Endothelial cell of umbilical vein (primary cell): ENCODE results near the gene SAMD1. TPM values are rescaled to one million over a fixed set of nuclear protein-coding genes. Genes with fewer than 3 reads are reported as not detected.

Source experiments
- BruUV-seq: library from RNA; stranded (reverse); fragments of 400-500 nt; replicated peaks from 2 replicates; lab custom pipeline; 2021; lab: Mats Ljungman, UMichigan
- CTCF ChIA-PET: fragments of 300-600, 350-600 bp; sonication (Branson Sonifier 250); formaldehyde crosslinking; loops from one replicate; lab custom pipeline; 2021; ENCODE audit warnings: antibody characterized with exemption, inconsistent platforms; lab: Charles Lee
- POLR2A ChIA-PET: fragments of 300-600, 350-600 bp; sonication (Branson Sonifier 250); formaldehyde crosslinking; loops from one replicate; lab custom pipeline; 2021; ENCODE audit warnings: antibody characterized with exemption, inconsistent platforms; lab: Charles Lee
- DNase-seq: peaks from one replicate; pipeline ENCODE4 v3.0.0-alpha.2; 2011; ENCODE audit warnings: low read depth, low spot score
- FAIRE-seq: peaks from 2 replicates; lab custom pipeline; 2011; peaks lifted over from hg19 to GRCh38; lab: Jason Lieb, UNC
- H2AFZ ChIP-seq: 2 replicates; pipeline ENCODE4 v1.6.0; 2012; ENCODE audit warnings: low read depth, low read length, control low read depth, inconsistent platforms
- H3K27ac ChIP-seq: 2 replicates; pipeline ENCODE4 v1.5.1; 2011; ENCODE audit warnings: low read depth, mild to moderate bottlenecking, control low read depth, low read length, moderate library complexity; ENCODE audit not compliant: insufficient read depth
- H3K27me3 ChIP-seq, 2 experiments: 2 replicates each; pipeline versions ENCODE4 v1.6.0 to v1.6.1; 2011; ENCODE audit warnings: low read length in 2 of 2, mixed read lengths in 1 of 2; ENCODE audit not compliant: control insufficient read depth in 2 of 2, insufficient read depth in 2 of 2
- H3K36me3 ChIP-seq, 2 experiments: 2 replicates in 1 of 2; 3 replicates in 1 of 2; pipeline ENCODE4 v1.5.1; 2011; ENCODE audit warnings: low read length in 2 of 2, mild to moderate bottlenecking in 1 of 2, moderate library complexity in 1 of 2; ENCODE audit not compliant: control insufficient read depth in 2 of 2, insufficient read depth in 2 of 2; ENCODE audit errors: extremely low read depth in 1 of 2
- H3K4me1 ChIP-seq: 3 replicates; pipeline ENCODE4 v1.5.1; 2011; ENCODE audit warnings: mild to moderate bottlenecking, low read length; ENCODE audit not compliant: control insufficient read depth, insufficient read depth; ENCODE audit errors: extremely low read depth
- H3K4me2 ChIP-seq: 2 replicates; pipeline ENCODE4 v1.6.1; 2011; ENCODE audit warnings: low read length, control low read depth, mixed read lengths; ENCODE audit not compliant: insufficient read depth
- H3K4me3 ChIP-seq, 3 experiments: fragments of 200-600 bp in 1 of 3; sonication (generic), shearing (Covaris generic) in 1 of 3; replicated peaks in 1 of 3; 2 replicates each; pipeline ENCODE4 v1.5.1; 2011 to 2016; ENCODE audit warnings: control low read depth in 3 of 3, low read length in 3 of 3, mild to moderate bottlenecking in 2 of 3, inconsistent platforms in 1 of 3, low read depth in 1 of 3, moderate library complexity in 1 of 3; ENCODE audit not compliant: insufficient read depth in 1 of 3
- H3K79me2 ChIP-seq: 2 replicates; pipeline ENCODE4 v1.6.0; 2012; ENCODE audit warnings: low read length, inconsistent platforms; ENCODE audit not compliant: control insufficient read depth, insufficient read depth
- H3K9ac ChIP-seq: replicated peaks from 2 replicates; pipeline ENCODE3; 2011; ENCODE audit warnings: low read length, control low read depth; ENCODE audit not compliant: insufficient read depth; ENCODE audit errors: extremely low read depth
- H3K9me1 ChIP-seq: replicated peaks from 3 replicates; pipeline ENCODE4 v1.6.0; 2011; ENCODE audit warnings: mild to moderate bottlenecking, low read length; ENCODE audit not compliant: control insufficient read depth, insufficient read depth; ENCODE audit errors: extremely low read depth
- H3K9me3 ChIP-seq: replicated peaks from 2 replicates; pipeline ENCODE4 v1.5.1; 2012; ENCODE audit warnings: low read length, inconsistent platforms; ENCODE audit not compliant: control insufficient read depth, insufficient read depth
- H4K20me1 ChIP-seq: replicated peaks from 2 replicates; pipeline ENCODE3; 2011; ENCODE audit warnings: mild to moderate bottlenecking, low read length; ENCODE audit not compliant: control insufficient read depth, insufficient read depth; ENCODE audit errors: extremely low read depth
- CTCF ChIP-seq, 2 donors: IDR thresholded peaks; 1 replicate in 1 of 2; 2 replicates in 1 of 2; pipeline ENCODE4 v1.5.1; 2011; ENCODE audit warnings: low read length in 2 of 2, mild to moderate bottlenecking in 2 of 2, moderate library complexity in 2 of 2, control low read depth in 1 of 2, inconsistent platforms in 1 of 2, low read depth in 1 of 2; ENCODE audit not compliant: insufficient read depth in 1 of 2; ENCODE audit errors: extremely low read depth in 1 of 2
- EZH2 ChIP-seq: IDR thresholded peaks from 2 replicates; pipeline ENCODE4 v1.6.1; 2012; ENCODE audit warnings: borderline replicate concordance, low read depth, mild to moderate bottlenecking, moderate library complexity, low read length, inconsistent platforms; ENCODE audit not compliant: severe bottlenecking
- FOS ChIP-seq: IDR thresholded peaks from 2 replicates; pipeline ENCODE4 v1.6.1; 2011; ENCODE audit warnings: mild to moderate bottlenecking, low read length, moderate library complexity, borderline replicate concordance; ENCODE audit not compliant: insufficient read depth
- GATA2 ChIP-seq: IDR thresholded peaks from 2 replicates; pipeline ENCODE4 v1.7.0; 2011; ENCODE audit warnings: low read depth, mild to moderate bottlenecking, moderate library complexity, mixed read lengths, low read length; ENCODE audit not compliant: insufficient read length, insufficient read depth
- JUN ChIP-seq: IDR thresholded peaks from 2 replicates; pipeline ENCODE4 v1.6.1; 2011; ENCODE audit warnings: borderline replicate concordance, low read depth; ENCODE audit not compliant: insufficient read length, insufficient read depth
- MAX ChIP-seq: IDR thresholded peaks from 2 replicates; pipeline ENCODE4 v1.6.1; 2011; ENCODE audit not compliant: insufficient read depth, insufficient read length
- MYC ChIP-seq: IDR thresholded peaks from one replicate; pipeline ENCODE4 v1.6.1; 2011; ENCODE audit warnings: mild to moderate bottlenecking, low read depth, low read length
- POLR2A ChIP-seq: IDR thresholded peaks from 2 replicates; pipeline ENCODE4 v1.6.1; 2012; ENCODE audit warnings: low read depth, mild to moderate bottlenecking, control low read depth, low read length
- POLR2AphosphoS5 ChIP-seq: IDR thresholded peaks from 2 replicates; pipeline ENCODE4 v1.6.1; 2012; ENCODE audit warnings: low read depth, mild to moderate bottlenecking, control low read depth, low read length, moderate library complexity; ENCODE audit not compliant: insufficient read depth
- dilution Hi-C: fragments of 300-500 bp; cut with MboI; formaldehyde crosslinking; loops from one replicate; pipeline ENCODE4 v1.15.0; 2019; ENCODE audit warnings: low sequenced_read_pairs; ENCODE audit not compliant: extremely low pct_ligation_motif_present
- intact Hi-C: fragments of 100-400 bp; cut with micrococcal nuclease; formaldehyde crosslinking; loops from one replicate; pipeline ENCODE4 v1.10.0; 2022
- polyA plus RNA-seq, 4 experiments: library from polyadenylated mRNA; depleted of rRNA in 3 of 4; stranded (reverse) in 3 of 4; unstranded in 1 of 4; fragments of >200 nt; gene quantifications; 2 replicates each; pipeline versions ENCODE4 v1.2.1 to v1.2.3, GENCODE V29; 2011 to 2012; ENCODE audit warnings: missing spikeins in 1 of 4
- total RNA-seq: library from RNA; stranded (reverse); gene quantifications from 2 replicates; pipeline ENCODE4 v1.2.3, GENCODE V29; 2021

SAMD1 gene
- total and polyA plus RNA-seq, 2 donors (not counting 3 experiments of a cell fraction or from before 2014, with no cell fraction given): 14.1 to 35.9 TPM

DNA sequence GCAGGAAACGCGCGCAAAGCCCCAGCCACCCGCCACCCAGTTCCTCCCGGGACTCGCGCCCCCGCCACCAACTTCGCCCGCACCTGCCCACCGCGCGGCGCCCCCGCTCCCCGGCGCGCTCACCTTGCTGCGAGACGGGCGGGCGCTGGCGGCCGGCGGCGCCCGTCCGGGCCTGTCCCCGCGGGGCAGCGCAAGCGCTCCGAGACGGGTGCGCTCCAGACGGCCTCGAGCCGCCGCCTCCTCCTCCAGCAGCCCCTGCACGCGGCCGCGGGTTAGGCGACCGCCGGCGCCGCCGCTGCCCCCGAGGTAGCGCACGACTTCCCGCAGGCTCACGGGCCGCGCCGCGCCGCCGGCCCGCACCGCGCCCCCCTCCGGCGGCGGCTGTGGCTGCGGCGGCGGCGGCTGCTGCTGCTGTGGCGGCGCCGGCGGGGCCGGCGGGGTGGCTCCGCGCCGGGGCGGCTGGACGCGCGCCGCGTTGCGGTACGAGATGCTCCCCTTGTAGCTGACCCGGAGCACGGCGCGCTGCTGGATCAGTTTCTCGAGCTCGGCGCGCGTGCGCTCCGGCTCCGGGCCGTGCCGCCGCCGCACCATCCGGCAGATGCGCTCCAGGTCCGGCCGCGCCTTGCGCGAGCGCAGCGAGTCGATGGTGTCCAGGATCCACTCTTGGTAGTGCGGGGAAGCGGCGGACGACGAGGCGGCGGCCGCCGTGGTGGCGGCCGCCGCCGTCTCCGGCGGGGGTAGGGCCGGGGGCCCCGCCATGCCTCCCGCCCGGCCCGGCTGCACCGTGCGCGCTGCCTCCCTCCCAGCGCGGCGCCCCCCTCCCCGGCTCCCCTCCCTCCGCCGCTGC lies 666 bp downstream of the SAMD1 start:
- H3K9ac ChIP-seq: no peak overlapping the region
- FAIRE-seq (no peak), DNase-seq (peak; percentile 28)
- dilution Hi-C loops (no loop called here), intact Hi-C loops (loop anchor here (2.0 kb wide), 1 partner anchor 27 kb away; the partner anchor contains the start of gene PRKACA)
- no peaks in the 10 kb centered on the region for H3K79me2 ChIP-seq
- no peaks in the 10 kb centered on the region for H3K9me1 ChIP-seq
- no peaks in the 10 kb centered on the region for H4K20me1 ChIP-seq
- ChIA-PET POLR2A (interaction anchor here (1.2 kb wide), 1 partner anchor 8 kb away, joined by 4 read pairs; no protein-coding TSS in a partner anchor), CTCF (interaction anchor here (0.6 to 1.0 kb wide), 6 partner anchors 8 to 47 kb away, joined by 3 to 7 read pairs (median 4); partner anchors contain the start of genes ASF1B, MISP3 and PRKACA)
- H3K27me3 ChIP-seq: no peaks in the 10 kb centered on the region
- H3K4me1 ChIP-seq: peaks cover 9% of the 10 kb centered on the region
- peak overlapping the region; percentile 65 for H2AFZ ChIP-seq
- peak overlapping the region; percentile 37 for H3K4me2 ChIP-seq
- no TSS peak for BruUV-seq
- no peak overlapping the region for H3K27ac ChIP-seq
- H3K36me3 ChIP-seq: peaks cover 0 to 9% of the 10 kb centered on the region in 2 experiments
- TF ChIP-seq POLR2AphosphoS5 (no peak), JUN (no peak), MYC (no peak), FOS (no peak), GATA2 (no peak), EZH2 (no peak), MAX (no peak), CTCF (IDR thresholded peaks at IDR 0.05; ENCODE audit: extremely low read depth in 1 of 2, insufficient read depth in 1 of 2, low read depth in 1 of 2, low read length in 2 of 2) (no peak), POLR2A (no peak)
- peak overlapping the region; percentile 41 to 52 (median 50) for H3K4me3 ChIP-seq
- H3K9me3 ChIP-seq: peaks cover 3% of the 10 kb centered on the region
